ENCODE results near the gene SERPINB10.

The SERPINB10 gene

GRCh38 chr18:63922049-63922448 lies 14.3 kb downstream of the SERPINB10 start:
- H3K27ac ChIP-seq (ENCODE audit: extremely low read depth, low read depth, low read length) = no peak overlapping the region
- H3K4me3 ChIP-seq (ENCODE audit: low read depth, low read length) = no peak overlapping the region
- no peaks in the 10 kb centered on the region for H3K36me3 ChIP-seq (ENCODE audit: control insufficient read depth in 2 of 2, insufficient read depth in 1 of 2, low read length in 2 of 2)
- CTCF ChIA-PET = interaction anchor here (0.8 kb wide), 1 partner anchor 14 kb away, joined by 3 read pairs; no protein-coding TSS in a partner anchor
- H3K9me3 ChIP-seq (ENCODE audit: control insufficient read depth, insufficient read depth, low read depth, low read length) = no peaks in the 10 kb centered on the region
- no peak for TF ChIP-seq ZNF391 (tag by site-specific recombination; IDR thresholded peaks at IDR 0.05; ENCODE audit: borderline replicate concordance, low read depth)
- TF ChIP-seq ZNF621 (tag by site-specific recombination; IDR thresholded peaks at IDR 0.05) = no peak
- TF ChIP-seq, protein P1, sequence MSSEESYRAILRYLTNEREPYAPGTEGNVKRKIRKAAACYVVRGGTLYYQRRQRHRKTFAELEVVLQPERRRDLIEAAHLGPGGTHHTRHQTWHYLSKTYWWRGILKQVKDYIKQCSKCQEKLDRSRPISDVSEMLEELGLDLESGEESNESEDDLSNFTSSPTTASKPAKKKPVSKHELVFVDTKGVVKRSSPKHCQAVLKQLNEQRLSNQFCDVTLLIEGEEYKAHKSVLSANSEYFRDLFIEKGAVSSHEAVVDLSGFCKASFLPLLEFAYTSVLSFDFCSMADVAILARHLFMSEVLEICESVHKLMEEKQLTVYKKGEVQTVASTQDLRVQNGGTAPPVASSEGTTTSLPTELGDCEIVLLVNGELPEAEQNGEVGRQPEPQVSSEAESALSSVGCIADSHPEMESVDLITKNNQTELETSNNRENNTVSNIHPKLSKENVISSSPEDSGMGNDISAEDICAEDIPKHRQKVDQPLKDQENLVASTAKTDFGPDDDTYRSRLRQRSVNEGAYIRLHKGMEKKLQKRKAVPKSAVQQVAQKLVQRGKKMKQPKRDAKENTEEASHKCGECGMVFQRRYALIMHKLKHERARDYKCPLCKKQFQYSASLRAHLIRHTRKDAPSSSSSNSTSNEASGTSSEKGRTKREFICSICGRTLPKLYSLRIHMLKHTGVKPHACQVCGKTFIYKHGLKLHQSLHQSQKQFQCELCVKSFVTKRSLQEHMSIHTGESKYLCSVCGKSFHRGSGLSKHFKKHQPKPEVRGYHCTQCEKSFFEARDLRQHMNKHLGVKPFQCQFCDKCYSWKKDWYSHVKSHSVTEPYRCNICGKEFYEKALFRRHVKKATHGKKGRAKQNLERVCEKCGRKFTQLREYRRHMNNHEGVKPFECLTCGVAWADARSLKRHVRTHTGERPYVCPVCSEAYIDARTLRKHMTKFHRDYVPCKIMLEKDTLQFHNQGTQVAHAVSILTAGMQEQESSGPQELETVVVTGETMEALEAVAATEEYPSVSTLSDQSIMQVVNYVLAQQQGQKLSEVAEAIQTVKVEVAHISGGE (tag by site-specific recombination; conservative IDR thresholded peaks at IDR 0.05; ENCODE audit: low read depth) = no peak
- TF ChIP-seq ZNF433 (tag by site-specific recombination; IDR thresholded peaks at IDR 0.05; ENCODE audit: low read depth) = no peak
- TF ChIP-seq ZBTB8A (tag by site-specific recombination; IDR thresholded peaks at IDR 0.05) = no peak
- TF ChIP-seq ZNF777 (tag by site-specific recombination; IDR thresholded peaks at IDR 0.05; ENCODE audit: borderline replicate concordance) = no peak
- no peak for TF ChIP-seq ZIC2 (tag by site-specific recombination; IDR thresholded peaks at IDR 0.05)
- no peak for TF ChIP-seq WT1 (tag by site-specific recombination; IDR thresholded peaks at IDR 0.05)
- no peak for TF ChIP-seq ZNF354C (tag by site-specific recombination; IDR thresholded peaks at IDR 0.05; ENCODE audit: borderline replicate concordance, low read depth)
- TF ChIP-seq ZFP69B (tag by site-specific recombination; IDR thresholded peaks at IDR 0.05) = no peak
- TF ChIP-seq ZNF623 (tag by site-specific recombination; IDR thresholded peaks at IDR 0.05) = no peak
- H3K4me1 ChIP-seq (ENCODE audit: control insufficient read depth, insufficient read depth, low read length) = no peaks in the 10 kb centered on the region
- POLR2A ChIA-PET = no interaction called here

DNA sequence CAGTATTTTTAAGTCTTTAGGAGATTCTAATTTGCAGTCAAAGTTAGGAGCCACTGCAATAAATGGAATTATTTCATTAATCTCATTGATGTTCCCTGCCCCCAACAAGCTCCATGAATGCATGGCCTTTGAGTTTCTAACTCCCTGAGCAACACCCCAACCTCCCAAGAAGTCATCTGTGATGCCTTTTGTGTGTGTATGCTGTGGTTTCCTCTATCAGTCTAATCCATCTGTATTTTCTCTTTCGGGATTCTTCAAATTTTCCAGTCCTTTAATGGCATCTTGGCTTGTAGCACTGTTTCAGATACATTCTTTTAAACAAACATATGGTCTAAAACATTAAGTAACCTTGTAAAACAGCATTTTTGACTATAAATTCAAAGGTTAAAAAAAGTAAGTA lies 16.8 kb downstream of the SERPINB10 start:
- Histone ChIP-seq H3K36me3 (ENCODE audit: control insufficient read depth in 2 of 2, insufficient read depth in 1 of 2, low read length in 2 of 2) (no peaks in the 10 kb centered on the region), H3K27ac (ENCODE audit: extremely low read depth, low read depth, low read length) (no peak overlapping the region), H3K4me3 (ENCODE audit: low read depth, low read length) (no peak overlapping the region), H3K4me1 (ENCODE audit: control insufficient read depth, insufficient read depth, low read length) (no peaks in the 10 kb centered on the region), H3K9me3 (ENCODE audit: control insufficient read depth, insufficient read depth, low read depth, low read length) (no peaks in the 10 kb centered on the region)
- TF ChIP-seq ZNF2 (tag by site-specific recombination; IDR thresholded peaks at IDR 0.05) = no peak
- ChIA-PET CTCF (interaction anchor here (1.0 kb wide), 1 partner anchor 11 kb away, joined by 5 read pairs; no protein-coding TSS in a partner anchor), POLR2A (no interaction called here)

- H3K4me1 ChIP-seq (ENCODE audit: control insufficient read depth, insufficient read depth, low read length) = no peaks in the 10 kb centered on the region
- no peaks in the 10 kb centered on the region for H3K36me3 ChIP-seq (ENCODE audit: control insufficient read depth in 2 of 2, insufficient read depth in 1 of 2, low read length in 2 of 2)
- H3K27ac ChIP-seq (ENCODE audit: extremely low read depth, low read depth, low read length) = no peak overlapping the region
- no peaks in the 10 kb centered on the region for H3K9me3 ChIP-seq (ENCODE audit: control insufficient read depth, insufficient read depth, low read depth, low read length)
- POLR2A ChIA-PET = interaction anchor here (0.9 kb wide), 1 partner anchor 42 kb away, joined by 3 read pairs; no protein-coding TSS in a partner anchor
- CTCF ChIA-PET = no interaction called here
- no peak overlapping the region for H3K4me3 ChIP-seq (ENCODE audit: low read depth, low read length)
- TF ChIP-seq ZNF449 (tag by site-specific recombination; IDR thresholded peaks at IDR 0.05) = no peak
- no peak for TF ChIP-seq BCL11A (tag by site-specific recombination; IDR thresholded peaks at IDR 0.05; ENCODE audit: low read depth)
- TF ChIP-seq PRDM2 (tag by site-specific recombination; IDR thresholded peaks at IDR 0.05; ENCODE audit: borderline replicate concordance) = no peak
- no peak for TF ChIP-seq PATZ1 (tag by site-specific recombination; IDR thresholded peaks at IDR 0.05)
- TF ChIP-seq ZNF138 (tag by site-specific recombination; IDR thresholded peaks at IDR 0.05; ENCODE audit: borderline replicate concordance) = no peak
- no peak for TF ChIP-seq ZNF146 (tag by site-specific recombination; IDR thresholded peaks at IDR 0.05)
- TF ChIP-seq ZNF596 (tag by site-specific recombination; IDR thresholded peaks at IDR 0.05) = no peak
Measured at GRCh38 chr18:63928331-63928730, 20.6 kb downstream of the SERPINB10 start.

Data from HEK293 (cell line).